Subcutaneous abdominal adipose tissue (tissue), 5 donors: ENCODE results near the gene SLK.

ENCODE experiments used
- H3K27ac ChIP-seq: one replicate; pipeline ENCODE4 v1.7.0; 2013; ENCODE audit warnings: low read depth, mild to moderate bottlenecking, inconsistent platforms, low read length, moderate library complexity
- H3K27me3 ChIP-seq, 5 donors: one replicate each; pipeline ENCODE4 v1.7.0; 2013; ENCODE audit warnings: low read length in 5 of 5, inconsistent platforms in 1 of 5; ENCODE audit not compliant: control insufficient read depth in 5 of 5, insufficient read depth in 4 of 5
- H3K36me3 ChIP-seq, 5 donors: one replicate each; pipeline ENCODE4 v1.7.0; 2013; ENCODE audit warnings: low read length in 5 of 5; ENCODE audit not compliant: control insufficient read depth in 5 of 5, insufficient read depth in 5 of 5
- H3K4me1 ChIP-seq, 5 donors: one replicate each; pipeline ENCODE4 v1.7.0; 2013; ENCODE audit warnings: low read length in 5 of 5, mild to moderate bottlenecking in 3 of 5, moderate library complexity in 1 of 5; ENCODE audit not compliant: control insufficient read depth in 5 of 5, insufficient read depth in 5 of 5
- H3K4me3 ChIP-seq, 5 donors: one replicate each; pipeline ENCODE4 v1.7.0; 2013; ENCODE audit warnings: low read length in 5 of 5, low read depth in 1 of 5
- H3K9ac ChIP-seq, 5 donors: one replicate each; pipeline ENCODE4 v1.7.0; 2013; ENCODE audit warnings: low read length in 5 of 5, mild to moderate bottlenecking in 4 of 5, moderate library complexity in 3 of 5
- H3K9me3 ChIP-seq, 5 donors: one replicate each; pipeline ENCODE4 v1.7.0; 2013; ENCODE audit warnings: low read length in 5 of 5; ENCODE audit not compliant: control insufficient read depth in 5 of 5
- donor health status: healthy.
- donor health status: healthy.
- donor health status: healthy.
- donor health status: healthy.
- donor health status: healthy.

Gene SLK

GRCh38 chr10:103966671-103967447, at the start of gene SLK:
TSS of gene SLK (plus strand) at chr10:103967140. CDS start at chr10:103967746, 606 bp downstream.
- peak within 1 kb of the TSS; percentile 79 to 100 (median 95) for H3K4me3 ChIP-seq
- H3K4me1 ChIP-seq, result peaks cover 0 to 42% (median 34%) of the 10 kb centered on the region in 5 donors
- H3K27me3 ChIP-seq, result no peaks in the 10 kb centered on the region
- H3K27ac ChIP-seq, result peak within 1 kb of the TSS; percentile 91
- H3K9ac ChIP-seq, result peak within 1 kb of the TSS; percentile 95 to 99 (median 97)
- no peaks in the 10 kb centered on the region for H3K36me3 ChIP-seq
- no peaks in the 10 kb centered on the region for H3K9me3 ChIP-seq

DNA sequence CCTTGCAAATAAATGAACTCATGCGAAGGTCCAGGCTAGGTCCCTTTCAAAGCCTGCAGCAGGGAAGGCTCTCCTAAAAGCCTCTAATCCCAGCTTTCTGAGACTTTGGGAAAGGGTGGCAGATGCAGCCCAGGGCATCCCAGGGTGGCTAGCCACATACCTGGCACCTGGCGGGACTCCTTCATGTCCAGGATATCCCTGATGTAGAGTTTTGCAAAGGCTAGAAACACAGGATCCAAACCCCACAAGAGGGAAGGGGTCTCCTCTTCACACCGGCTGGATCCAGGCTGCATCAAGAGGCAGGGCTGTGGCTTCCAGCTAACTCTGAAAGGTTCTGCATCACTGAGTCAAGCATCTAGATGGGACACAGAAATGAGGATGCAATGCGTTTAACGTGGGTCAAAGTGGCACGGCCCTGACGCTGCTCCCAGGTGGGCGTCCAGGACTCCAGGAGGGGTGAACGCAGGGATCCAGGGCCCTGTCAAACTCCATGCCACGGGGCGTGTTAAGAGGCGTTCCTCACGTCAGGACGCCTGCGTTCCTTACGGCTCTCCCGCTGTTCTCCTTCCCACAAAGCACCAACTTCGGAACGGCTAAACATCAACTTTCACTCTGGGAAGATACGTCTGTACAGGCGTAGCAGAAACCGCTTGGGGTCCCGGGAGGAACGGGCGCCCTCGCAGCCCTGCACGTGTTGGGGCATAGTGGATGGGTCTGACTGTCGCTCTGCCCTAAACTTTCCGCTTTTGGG, 49.5 kb upstream of the SLK start:
- H3K9ac ChIP-seq, result peak overlapping the region; percentile 81 to 96 (median 89)
- H3K4me3 ChIP-seq, result peak overlapping the region; percentile 74 to 97 (median 82)
- H3K27ac ChIP-seq, result peak overlapping the region; percentile 98
- H3K36me3 ChIP-seq, result peaks cover 0 to 6% (median under 1%) of the 10 kb centered on the region in 5 donors
- peaks cover 0 to 2% (median 0%) of the 10 kb centered on the region in 5 donors for H3K9me3 ChIP-seq
- no peaks in the 10 kb centered on the region for H3K27me3 ChIP-seq
- peaks cover 5 to 34% (median 28%) of the 10 kb centered on the region in 5 donors for H3K4me1 ChIP-seq

DNA sequence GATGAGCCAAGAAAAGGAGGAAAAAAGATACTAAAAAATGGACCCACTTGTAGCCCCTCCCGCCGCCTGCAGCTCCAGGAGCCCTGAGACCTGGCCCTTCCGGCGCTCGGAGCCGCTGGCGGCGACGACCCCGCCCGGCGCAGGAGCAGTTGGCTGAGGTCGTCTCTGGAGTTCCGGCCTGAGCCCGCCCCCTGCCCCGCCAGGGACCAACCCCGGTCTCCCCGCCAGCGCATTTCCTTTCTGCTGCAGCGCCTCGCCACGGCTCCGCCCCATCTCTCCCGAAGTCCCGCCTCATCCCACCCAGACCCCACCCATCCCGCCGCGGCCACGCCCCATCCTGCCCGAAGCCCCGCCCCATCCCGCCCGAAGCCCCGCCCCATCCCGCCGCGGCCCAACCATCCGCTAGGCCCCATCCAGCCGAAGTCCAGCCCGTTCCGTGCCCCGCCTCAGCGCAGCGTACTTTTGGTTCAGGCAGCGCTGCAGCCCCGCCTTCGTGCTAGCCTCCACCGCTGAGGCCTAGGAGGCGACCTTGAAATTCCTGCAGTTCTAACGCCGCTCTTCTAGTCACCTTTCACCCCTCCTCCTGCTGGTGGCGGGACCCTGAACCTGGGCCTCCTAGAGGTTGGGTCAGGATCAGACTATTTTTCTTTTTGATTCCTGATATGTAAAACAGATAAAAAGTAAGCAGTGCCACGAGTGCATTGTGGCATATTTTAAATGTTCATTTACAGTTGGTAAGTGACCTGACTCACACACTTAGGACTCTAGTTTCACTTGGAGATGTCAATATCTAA, 48.7 kb upstream of the SLK start, which contains the start of gene STN1:
Gene STN1, minus strand, starts transcription at position 132 of the 794 bp plus-strand sequence. CDS start 590 bp downstream, outside the sequence.
- peaks cover 0 to 2% (median 0%) of the 10 kb centered on the region in 5 donors for H3K9me3 ChIP-seq
- peak within 1 kb of the TSS; percentile 81 to 96 (median 89) for H3K9ac ChIP-seq
- H3K4me3 ChIP-seq, result peak within 1 kb of the TSS; percentile 74 to 97 (median 82)
- H3K27me3 ChIP-seq, result no peaks in the 10 kb centered on the region
- H3K27ac ChIP-seq, result peak within 1 kb of the TSS; percentile 98
- no peaks in the 10 kb centered on the region for H3K36me3 ChIP-seq
- H3K4me1 ChIP-seq, result peaks cover 5 to 34% (median 28%) of the 10 kb centered on the region in 5 donors

DNA sequence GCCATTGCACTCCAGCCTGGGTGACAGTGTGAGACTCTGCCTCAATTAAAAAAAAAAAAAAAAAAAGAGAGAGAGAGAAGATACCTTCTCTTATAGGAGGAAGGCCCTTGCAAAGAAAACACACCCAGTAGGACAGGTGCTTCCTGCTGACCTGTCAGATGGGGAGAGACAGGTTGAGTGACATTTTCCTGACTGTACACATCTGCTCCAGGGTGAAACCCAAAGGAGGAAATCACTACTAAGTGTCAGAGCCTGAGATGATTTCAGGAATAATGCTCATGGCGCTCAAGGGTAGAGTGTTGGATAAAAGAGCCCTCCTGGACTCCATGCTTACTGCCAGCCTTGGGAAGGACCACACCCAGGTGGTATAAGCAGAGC, 47.3 kb upstream of the SLK start:
- H3K9ac ChIP-seq, result no peak overlapping the region
- H3K27me3 ChIP-seq, result no peaks in the 10 kb centered on the region
- peaks cover 0 to 2% (median 0%) of the 10 kb centered on the region in 5 donors for H3K9me3 ChIP-seq
- no peak overlapping the region for H3K27ac ChIP-seq
- no peak overlapping the region for H3K4me3 ChIP-seq
- H3K36me3 ChIP-seq, result no peaks in the 10 kb centered on the region
- peaks cover 5 to 34% (median 28%) of the 10 kb centered on the region in 5 donors for H3K4me1 ChIP-seq

DNA sequence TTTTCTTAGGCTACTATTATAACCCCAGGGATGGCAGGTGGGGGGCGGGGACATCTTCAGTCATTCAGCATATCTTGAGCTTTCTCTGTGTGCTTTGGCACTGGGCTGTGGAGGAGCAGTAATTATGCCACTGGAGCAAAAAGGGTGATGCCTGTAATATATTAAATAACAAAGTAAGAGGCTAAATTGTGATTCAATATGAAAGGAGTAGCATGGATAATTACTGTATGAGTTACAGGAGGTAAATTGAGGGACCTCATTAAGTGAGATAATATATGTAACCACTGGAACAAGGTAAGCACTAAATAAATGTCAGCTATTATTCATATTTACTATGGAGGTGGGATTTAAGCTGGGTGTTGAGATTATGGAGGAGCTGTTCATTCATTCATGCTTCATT, 45.7 kb upstream of the SLK start:
- H3K4me1 ChIP-seq, result peaks cover 5 to 22% (median 20%) of the 10 kb centered on the region in 5 donors
- no peak overlapping the region for H3K9ac ChIP-seq
- no peaks in the 10 kb centered on the region for H3K9me3 ChIP-seq
- H3K27ac ChIP-seq, result no peak overlapping the region
- H3K27me3 ChIP-seq, result no peaks in the 10 kb centered on the region
- no peaks in the 10 kb centered on the region for H3K36me3 ChIP-seq
- no peak overlapping the region for H3K4me3 ChIP-seq

DNA sequence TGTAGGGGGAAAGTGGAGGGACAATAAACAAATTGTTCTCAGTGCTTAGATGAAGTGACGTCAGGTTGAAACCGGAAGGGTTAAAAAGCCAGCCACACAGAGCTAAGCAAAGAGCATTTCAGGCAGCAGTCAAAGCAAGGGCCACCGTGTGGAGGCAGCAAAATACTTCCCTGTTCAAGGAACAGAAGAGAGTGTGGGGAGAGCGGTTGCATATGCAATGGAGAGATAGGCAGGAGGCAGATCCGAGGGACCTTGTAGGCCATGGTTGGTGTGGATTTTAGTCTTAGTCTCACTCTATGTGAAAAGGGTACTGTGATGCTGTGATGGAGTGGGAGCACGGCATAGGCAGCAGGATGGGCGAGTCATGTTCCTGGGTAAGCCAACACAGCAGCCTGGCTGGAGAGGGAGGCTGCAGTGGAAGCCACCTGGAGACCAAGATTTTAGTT, 45.2 kb upstream of the SLK start:
- no peaks in the 10 kb centered on the region for H3K36me3 ChIP-seq
- H3K27ac ChIP-seq, result no peak overlapping the region
- no peak overlapping the region for H3K9ac ChIP-seq
- no peaks in the 10 kb centered on the region for H3K27me3 ChIP-seq
- H3K9me3 ChIP-seq, result no peaks in the 10 kb centered on the region
- H3K4me3 ChIP-seq, result no peak overlapping the region
- H3K4me1 ChIP-seq, result peaks cover 5 to 17% (median 15%) of the 10 kb centered on the region in 5 donors

- Histone ChIP-seq H3K9me3 (no peaks in the 10 kb centered on the region), H3K4me1 (peaks cover under 1 to 8% (median 6%) of the 10 kb centered on the region in 5 donors), H3K4me3 (no peak overlapping the region), H3K9ac (no peak overlapping the region), H3K27ac (no peak overlapping the region), H3K36me3 (no peaks in the 10 kb centered on the region), H3K27me3 (no peaks in the 10 kb centered on the region)
These were observed 44.3 kb upstream of the SLK start for GRCh38 chr10:103922659-103923058.

DNA sequence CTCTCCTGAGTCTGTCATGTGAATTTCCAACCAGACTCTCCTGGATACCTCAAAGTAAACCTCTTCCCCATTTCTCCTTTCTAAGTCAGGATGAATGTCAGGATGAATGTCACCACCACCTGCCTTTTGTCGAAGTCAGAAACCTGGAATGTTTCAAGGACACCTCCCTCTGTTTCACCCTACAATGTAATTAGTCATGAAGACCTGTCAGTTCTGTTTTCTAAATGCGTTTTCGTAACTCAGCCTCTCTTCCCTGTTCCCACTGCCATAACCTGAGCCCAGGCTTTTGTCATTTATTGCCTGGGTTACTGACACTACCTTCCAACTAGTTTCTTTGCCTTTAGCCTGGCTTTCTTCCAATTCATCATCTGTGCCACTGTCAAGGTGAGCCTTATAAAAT, 43.4 kb upstream of the SLK start:
- Histone ChIP-seq H3K4me3 (no peak overlapping the region), H3K27me3 (no peaks in the 10 kb centered on the region), H3K4me1 (peaks cover 0 to 5% (median 4%) of the 10 kb centered on the region in 5 donors), H3K9me3 (no peaks in the 10 kb centered on the region), H3K27ac (no peak overlapping the region), H3K36me3 (no peaks in the 10 kb centered on the region), H3K9ac (no peak overlapping the region)

GRCh38 chr10:103925591-103925990, 41.3 kb upstream of the SLK start:
- Histone ChIP-seq H3K9me3 (no peaks in the 10 kb centered on the region), H3K9ac (no peak overlapping the region), H3K36me3 (no peaks in the 10 kb centered on the region), H3K4me3 (no peak overlapping the region), H3K4me1 (no peaks in the 10 kb centered on the region), H3K27ac (no peak overlapping the region), H3K27me3 (no peaks in the 10 kb centered on the region)
